ENCODE measurements around the gene GPR108. TPM values are rescaled to one million over a fixed set of nuclear protein-coding genes. Genes with fewer than 3 reads are reported as not detected.
A peak's percentile ranks its signal among the peaks of the same experiment; 100 is the strongest.
"Not testable (repeated sequence)": the region's sequence is repeated elsewhere in the genome, so short reads cannot be mapped to it uniquely, and the experiment has no call there.

The GPR108 gene
- total RNA-seq, 3 donors from 2014 or later (not counting 1 experiment from before 2014, with no cell fraction given) = 66.1 to 78.0 (median 76.9) TPM

DNA sequence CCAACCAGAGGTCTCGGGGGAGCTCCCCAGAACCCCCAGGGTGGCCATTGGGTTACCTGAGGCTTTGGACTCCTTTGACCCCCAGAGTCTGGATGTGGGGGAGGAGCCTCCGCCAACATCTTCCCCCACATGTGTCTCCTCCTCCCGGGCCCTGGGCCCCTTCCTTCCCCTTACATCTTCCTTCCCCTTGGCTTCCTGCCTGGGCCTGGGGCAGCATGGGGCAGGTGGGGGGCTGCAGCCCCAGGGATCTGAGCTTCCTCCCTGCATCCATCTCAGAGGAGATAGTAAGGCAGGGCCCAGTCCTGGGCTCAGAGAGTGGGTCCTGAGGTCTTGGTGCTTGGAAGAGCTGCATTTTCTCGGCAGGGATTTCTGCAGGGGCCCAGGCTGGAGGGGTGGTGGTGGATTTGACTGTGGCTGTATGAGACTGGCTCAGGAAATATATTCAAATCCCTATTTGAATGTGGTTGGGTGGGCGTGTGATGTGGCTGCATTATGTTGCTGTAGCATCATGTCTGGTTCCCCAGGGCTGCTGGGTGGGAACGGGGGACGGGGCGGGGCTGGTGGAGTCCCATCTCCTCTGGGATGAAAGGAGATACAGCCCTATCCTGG, 36.0 kb upstream of the GPR108 start:
- H3K4me1 ChIP-seq (ENCODE audit: control insufficient read depth, insufficient read depth, low read length) = peaks cover 50% of the 10 kb centered on the region
- 2% methylated on average over 6 of the region's 8 CpGs for WGBS (ENCODE audit: insufficient coverage)
- Mint-ChIP-seq H3K4me3 (peak overlapping the region; percentile 93), H3K9me3 (peaks cover 3 to 11% of the 10 kb centered on the region in 2 donors), H3K27me3 (ENCODE audit: low read depth in 2 of 2) (no peaks in the 10 kb centered on the region), H3K27ac (peak overlapping the region; percentile 85 to 97), H3K36me3 (peaks cover 8% of the 10 kb centered on the region), H3K4me1 (peaks cover 46 to 66% of the 10 kb centered on the region in 2 donors)
- DNase-seq = peak; percentile 45 to 69
- TF ChIP-seq, protein P1, sequence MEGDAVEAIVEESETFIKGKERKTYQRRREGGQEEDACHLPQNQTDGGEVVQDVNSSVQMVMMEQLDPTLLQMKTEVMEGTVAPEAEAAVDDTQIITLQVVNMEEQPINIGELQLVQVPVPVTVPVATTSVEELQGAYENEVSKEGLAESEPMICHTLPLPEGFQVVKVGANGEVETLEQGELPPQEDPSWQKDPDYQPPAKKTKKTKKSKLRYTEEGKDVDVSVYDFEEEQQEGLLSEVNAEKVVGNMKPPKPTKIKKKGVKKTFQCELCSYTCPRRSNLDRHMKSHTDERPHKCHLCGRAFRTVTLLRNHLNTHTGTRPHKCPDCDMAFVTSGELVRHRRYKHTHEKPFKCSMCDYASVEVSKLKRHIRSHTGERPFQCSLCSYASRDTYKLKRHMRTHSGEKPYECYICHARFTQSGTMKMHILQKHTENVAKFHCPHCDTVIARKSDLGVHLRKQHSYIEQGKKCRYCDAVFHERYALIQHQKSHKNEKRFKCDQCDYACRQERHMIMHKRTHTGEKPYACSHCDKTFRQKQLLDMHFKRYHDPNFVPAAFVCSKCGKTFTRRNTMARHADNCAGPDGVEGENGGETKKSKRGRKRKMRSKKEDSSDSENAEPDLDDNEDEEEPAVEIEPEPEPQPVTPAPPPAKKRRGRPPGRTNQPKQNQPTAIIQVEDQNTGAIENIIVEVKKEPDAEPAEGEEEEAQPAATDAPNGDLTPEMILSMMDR (IDR thresholded peaks at IDR 0.05) = no peak
- no peaks in the 10 kb centered on the region for H3K27me3 ChIP-seq (ENCODE audit: control insufficient read depth, insufficient read depth, low read length)
- peak; percentile 7 to 25 (median 22) for ATAC-seq
- H3K4me3 ChIP-seq (ENCODE audit: low read length) = peak overlapping the region; percentile 98
- H3K36me3 ChIP-seq (ENCODE audit: control insufficient read depth, insufficient read depth, low read length) = peaks cover 11% of the 10 kb centered on the region
- peak overlapping the region; percentile 80 for H3K27ac ChIP-seq (ENCODE audit: low read length)
- intact Hi-C loops (cut with micrococcal nuclease) = no loop called here
- no peaks in the 10 kb centered on the region for H3K9me3 ChIP-seq (ENCODE audit: control insufficient read depth, insufficient read depth, low read length)

DNA sequence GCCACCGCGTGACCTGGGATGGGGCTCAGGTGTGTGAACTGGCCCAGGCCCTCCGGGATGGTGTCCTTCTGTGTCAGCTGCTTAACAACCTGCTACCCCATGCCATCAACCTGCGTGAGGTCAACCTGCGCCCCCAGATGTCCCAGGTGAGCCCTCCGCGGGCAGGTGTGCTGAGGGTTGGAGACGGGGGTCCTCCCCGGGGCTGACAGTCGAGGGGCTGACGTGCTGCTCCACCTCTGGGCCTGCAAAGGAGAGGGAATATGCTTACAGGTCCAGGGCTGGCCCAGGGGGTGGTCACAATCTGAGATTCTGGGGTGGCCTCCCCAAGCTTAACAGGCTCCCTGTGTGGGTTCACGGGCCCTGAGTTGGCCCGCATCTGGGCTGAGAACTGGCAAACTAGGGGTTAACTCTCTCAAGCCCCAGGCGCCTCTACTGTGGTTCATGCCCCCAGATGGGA, 35.5 kb upstream of the GPR108 start:
- Mint-ChIP-seq H3K9me3 (peaks cover 3 to 11% of the 10 kb centered on the region in 2 donors), H3K4me3 (peak overlapping the region; percentile 93), H3K4me1 (peaks cover 45 to 66% of the 10 kb centered on the region in 2 donors), H3K36me3 (peaks cover 8% of the 10 kb centered on the region), H3K27me3 (ENCODE audit: low read depth in 2 of 2) (no peaks in the 10 kb centered on the region), H3K27ac (peak overlapping the region; percentile 85 to 97)
- H3K9me3 ChIP-seq (ENCODE audit: control insufficient read depth, insufficient read depth, low read length) = no peaks in the 10 kb centered on the region
- H3K4me1 ChIP-seq (ENCODE audit: control insufficient read depth, insufficient read depth, low read length) = peaks cover 50% of the 10 kb centered on the region
- ATAC-seq = no peak
- intact Hi-C loops (cut with micrococcal nuclease) = loop anchor here (1.0 kb wide), 3 partner anchors 29 to 89 kb away; partner anchors contain the start of gene GPR108
- TF ChIP-seq, protein P1 (IDR thresholded peaks at IDR 0.05) = no peak
- no peaks in the 10 kb centered on the region for H3K27me3 ChIP-seq (ENCODE audit: control insufficient read depth, insufficient read depth, low read length)
- peak overlapping the region; percentile 98 for H3K4me3 ChIP-seq (ENCODE audit: low read length)
- H3K27ac ChIP-seq (ENCODE audit: low read length) = peak overlapping the region; percentile 80
- under 1% methylated on average over 14 of the region's 14 CpGs for WGBS (ENCODE audit: insufficient coverage)
- peaks cover 11% of the 10 kb centered on the region for H3K36me3 ChIP-seq (ENCODE audit: control insufficient read depth, insufficient read depth, low read length)
- no peak for DNase-seq

DNA sequence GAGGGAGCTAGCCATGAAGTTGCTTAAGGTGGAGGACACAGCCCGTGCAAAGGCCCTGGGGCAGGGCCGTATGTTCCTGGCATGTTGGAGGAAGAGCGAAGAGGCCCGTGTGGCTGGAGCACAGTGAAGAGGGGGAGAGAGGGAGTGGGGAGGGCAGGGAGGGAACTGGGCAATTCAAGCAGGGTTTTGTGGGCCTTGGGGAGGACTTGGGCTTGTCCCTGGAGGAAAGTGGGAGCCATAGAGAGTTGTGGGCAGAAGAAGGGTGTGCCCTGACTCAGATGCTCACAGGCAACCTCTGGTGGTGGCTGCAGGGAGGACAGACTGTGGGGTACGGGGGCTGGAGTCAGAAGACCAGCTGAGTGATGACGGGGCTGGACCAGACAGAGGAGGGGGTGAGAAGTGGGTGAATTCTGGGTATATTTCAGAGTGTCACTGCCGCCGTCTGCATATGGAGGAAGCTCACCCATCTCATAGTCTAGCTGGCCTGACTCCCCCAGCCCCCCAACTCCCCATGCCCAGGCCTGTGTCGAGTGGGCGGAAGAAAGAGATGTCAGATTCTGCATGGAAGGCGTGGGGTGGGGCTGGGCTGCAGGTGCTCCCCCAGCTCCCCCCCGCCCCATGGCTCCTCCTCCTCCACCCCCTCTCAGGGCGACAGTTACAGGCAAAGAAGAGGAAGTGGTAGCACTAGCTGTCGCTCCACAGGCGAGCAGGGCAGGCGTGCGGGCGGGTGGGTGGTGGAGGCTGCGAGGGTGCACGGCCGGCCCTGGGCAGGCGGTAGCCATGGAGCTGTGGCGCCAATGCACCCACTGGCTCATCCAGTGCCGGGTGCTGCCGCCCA, 34.9 kb upstream of the GPR108 start, which contains the start of gene VAV1:
Gene VAV1, plus strand, starts transcription at position 681 of the 838 bp plus-strand sequence. Its CDS starts 100 bp downstream, at position 781.
- no peaks in the 10 kb centered on the region for H3K9me3 ChIP-seq (ENCODE audit: control insufficient read depth, insufficient read depth, low read length)
- H3K27ac ChIP-seq (ENCODE audit: low read length) = peak within 1 kb of the TSS; percentile 80
- no peaks in the 10 kb centered on the region for H3K27me3 ChIP-seq (ENCODE audit: control insufficient read depth, insufficient read depth, low read length)
- peaks cover 50% of the 10 kb centered on the region for H3K4me1 ChIP-seq (ENCODE audit: control insufficient read depth, insufficient read depth, low read length)
- Mint-ChIP-seq H3K4me3 (peak within 1 kb of the TSS; percentile 93), H3K27ac (peak within 1 kb of the TSS; percentile 85 to 97), H3K27me3 (ENCODE audit: low read depth in 2 of 2) (no peaks in the 10 kb centered on the region), H3K9me3 (peaks cover 3 to 11% of the 10 kb centered on the region in 2 donors), H3K36me3 (peaks cover 8% of the 10 kb centered on the region), H3K4me1 (peaks cover 46 to 67% of the 10 kb centered on the region in 2 donors)
- peak within 1 kb of the TSS; percentile 98 for H3K4me3 ChIP-seq (ENCODE audit: low read length)
- 17% methylated on average over 18 of the region's 25 CpGs for WGBS (ENCODE audit: insufficient coverage)
- DNase-seq = peak; percentile 75 to 92
- intact Hi-C loops (cut with micrococcal nuclease) = loop anchor here (1.0 kb wide), 3 partner anchors 30 to 90 kb away; partner anchors contain the start of gene GPR108
- H3K36me3 ChIP-seq (ENCODE audit: control insufficient read depth, insufficient read depth, low read length) = peaks cover 7% of the 10 kb centered on the region
- peak; percentile 58 to 81 (median 66) for ATAC-seq
- TF ChIP-seq, protein P1 (IDR thresholded peaks at IDR 0.05) = peak; percentile 46

DNA sequence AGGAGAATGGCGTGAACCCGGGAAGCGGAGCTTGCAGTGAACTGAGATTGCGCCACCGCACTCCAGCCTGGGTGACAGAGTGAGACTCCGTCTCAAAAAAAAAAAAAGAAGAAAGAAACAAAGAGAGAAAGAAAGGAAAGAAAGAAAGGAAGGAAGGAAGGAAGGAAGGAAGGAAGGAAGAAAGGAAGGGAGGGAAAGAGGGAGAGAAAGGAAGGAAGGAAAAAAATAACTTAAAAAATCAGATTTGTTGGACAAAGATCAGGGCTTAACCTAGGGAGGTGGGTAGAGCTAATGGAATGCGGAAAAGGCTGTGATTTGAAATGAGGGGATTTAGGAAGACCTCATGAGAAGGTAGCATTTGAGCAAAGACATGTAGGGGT, 34.3 kb upstream of the GPR108 start:
- H3K27me3 ChIP-seq (ENCODE audit: control insufficient read depth, insufficient read depth, low read length); H3K36me3 ChIP-seq (ENCODE audit: control insufficient read depth, insufficient read depth, low read length); ATAC-seq; H3K9me3 Mint-ChIP-seq; H3K9me3 ChIP-seq (ENCODE audit: control insufficient read depth, insufficient read depth, low read length); H3K27me3 Mint-ChIP-seq (ENCODE audit: low read depth in 2 of 2); DNase-seq; H3K36me3 Mint-ChIP-seq; H3K4me3 ChIP-seq (ENCODE audit: low read length): not testable (repeated sequence)
- Mint-ChIP-seq H3K27ac (peak overlapping the region; percentile 85 to 97), H3K4me1 (peaks cover 46 to 67% of the 10 kb centered on the region in 2 donors), H3K4me3 (peak overlapping the region; percentile 93)
- intact Hi-C loops (cut with micrococcal nuclease) = loop anchor here (1.0 kb wide), 3 partner anchors 31 to 91 kb away; partner anchors contain the start of gene GPR108
- WGBS (ENCODE audit: insufficient coverage) = 90% methylated on average over 7 of the region's 7 CpGs
- Histone ChIP-seq H3K4me1 (ENCODE audit: control insufficient read depth, insufficient read depth, low read length) (peaks cover 53% of the 10 kb centered on the region), H3K27ac (ENCODE audit: low read length) (peak overlapping the region; percentile 80)

Measured in natural killer cell (primary cell).